Mucosa of stomach (tissue), 1 donor: ENCODE data around the gene NEK9.
"Not testable (repeated sequence)": the region's sequence is repeated elsewhere in the genome, so short reads cannot be mapped to it uniquely, and the experiment has no call there.

Experiments
- H3K27me3 ChIP-seq: one replicate; pipeline ENCODE4 v1.7.0; 2013; ENCODE audit warnings: mild to moderate bottlenecking, low read length; ENCODE audit not compliant: control insufficient read depth, insufficient read depth
- H3K36me3 ChIP-seq: one replicate; pipeline ENCODE4 v1.7.0; 2013; ENCODE audit warnings: low read length; ENCODE audit not compliant: control insufficient read depth, insufficient read depth
- H3K4me1 ChIP-seq: one replicate; pipeline ENCODE4 v1.7.0; 2013; ENCODE audit warnings: mild to moderate bottlenecking, low read length; ENCODE audit not compliant: control insufficient read depth, insufficient read depth
- H3K4me3 ChIP-seq: one replicate; pipeline ENCODE4 v1.7.0; 2013; ENCODE audit warnings: low read length
- H3K9ac ChIP-seq: one replicate; pipeline ENCODE4 v1.7.0; 2013; ENCODE audit warnings: mild to moderate bottlenecking, low read length, moderate library complexity
- H3K9me3 ChIP-seq: one replicate; pipeline ENCODE4 v1.7.0; 2013; ENCODE audit warnings: mild to moderate bottlenecking, low read length, moderate library complexity; ENCODE audit not compliant: control insufficient read depth
- donor health status: Pancreatic carcinoma.

NEK9 gene

GRCh38 chr14:75141967-75142366 is 15.1 kb upstream of the NEK9 start:
- Histone ChIP-seq H3K9me3 (no peaks in the 10 kb centered on the region), H3K36me3 (no peaks in the 10 kb centered on the region), H3K4me1 (peaks cover 15% of the 10 kb centered on the region), H3K9ac (no peak overlapping the region), H3K4me3 (no peak overlapping the region), H3K27me3 (no peaks in the 10 kb centered on the region)

DNA sequence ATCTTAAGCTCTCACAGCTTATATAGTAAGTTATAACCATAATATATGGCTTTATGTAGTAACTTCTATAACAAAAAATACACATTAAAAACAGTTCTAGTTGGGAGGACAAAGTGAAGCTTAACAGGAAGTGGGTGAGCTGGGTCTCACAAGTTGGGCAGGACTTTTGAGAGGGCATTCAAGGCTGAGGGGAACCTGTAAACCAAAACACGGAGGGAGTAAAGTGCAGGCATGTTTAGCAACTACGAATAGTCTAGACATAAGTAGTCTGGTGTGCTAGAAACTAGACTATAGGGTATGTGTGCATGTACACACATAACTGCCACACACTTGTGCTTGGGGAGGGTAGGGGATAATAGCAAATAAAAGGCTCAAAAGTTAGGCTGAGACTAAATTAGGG is 14.2 kb upstream of the NEK9 start:
- Histone ChIP-seq H3K27me3 (no peaks in the 10 kb centered on the region), H3K4me1 (peaks cover 14% of the 10 kb centered on the region), H3K36me3 (no peaks in the 10 kb centered on the region), H3K4me3 (no peak overlapping the region), H3K9ac (no peak overlapping the region), H3K9me3 (no peaks in the 10 kb centered on the region)

- H3K36me3 ChIP-seq = no peaks in the 10 kb centered on the region
- peaks cover 14% of the 10 kb centered on the region for H3K4me1 ChIP-seq
- H3K4me3 ChIP-seq = no peak overlapping the region
- H3K9ac ChIP-seq = no peak overlapping the region
- H3K27me3 ChIP-seq = no peaks in the 10 kb centered on the region
- H3K9me3 ChIP-seq = no peaks in the 10 kb centered on the region
Measured at GRCh38 chr14:75140620-75141019, 13.8 kb upstream of the NEK9 start.

DNA sequence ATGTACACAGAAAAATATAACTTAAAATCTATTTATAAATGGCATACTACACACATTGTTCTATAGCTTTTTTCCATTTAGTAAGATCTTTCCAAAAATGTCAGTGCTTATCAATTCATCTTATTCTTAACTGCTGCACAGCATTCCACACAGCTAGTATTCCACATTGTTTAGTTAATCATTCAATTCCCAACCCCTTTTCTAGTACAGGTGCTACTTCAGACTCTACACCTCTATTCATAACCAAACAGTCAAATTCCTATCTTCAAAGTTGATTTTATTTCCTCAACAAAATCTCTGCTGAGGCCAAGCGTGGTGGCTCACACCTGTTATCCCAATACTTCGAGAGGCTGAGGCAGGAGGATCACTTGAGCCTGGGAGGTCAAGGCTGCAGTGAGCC is 12.3 kb upstream of the NEK9 start:
- Histone ChIP-seq H3K36me3 (no peaks in the 10 kb centered on the region), H3K9ac (no peak overlapping the region), H3K27me3 (no peaks in the 10 kb centered on the region), H3K4me3 (no peak overlapping the region), H3K9me3 (no peaks in the 10 kb centered on the region), H3K4me1 (peaks cover 23% of the 10 kb centered on the region)

- Histone ChIP-seq H3K4me1 (peaks cover 27% of the 10 kb centered on the region), H3K27me3 (no peaks in the 10 kb centered on the region), H3K9ac (no peak overlapping the region), H3K9me3 (no peaks in the 10 kb centered on the region), H3K4me3 (no peak overlapping the region), H3K36me3 (no peaks in the 10 kb centered on the region)
Measured at GRCh38 chr14:75138492-75138891, 11.6 kb upstream of the NEK9 start.

DNA sequence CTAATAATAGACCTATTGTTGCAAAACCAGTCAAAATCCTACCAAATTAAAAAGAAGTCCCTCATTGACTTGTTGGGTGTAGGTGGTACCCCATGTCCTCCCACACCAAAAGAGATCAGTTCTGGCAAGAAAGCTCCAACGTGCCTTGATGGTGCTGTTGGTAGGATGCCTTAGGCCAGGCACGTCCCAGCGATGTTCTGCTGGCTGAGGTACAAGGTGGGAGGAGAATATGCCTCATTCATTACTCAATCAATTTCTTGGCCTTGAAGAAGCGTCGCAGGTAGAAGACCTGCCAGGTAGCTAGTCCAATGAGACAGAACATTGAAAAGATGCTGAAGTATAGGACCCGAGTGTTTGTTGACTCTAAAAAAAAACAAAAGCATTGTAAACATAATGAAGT is 7.8 kb upstream of the NEK9 start:
- Histone ChIP-seq H3K36me3 (no peaks in the 10 kb centered on the region), H3K27me3 (no peaks in the 10 kb centered on the region), H3K9ac (peak overlapping the region; percentile 25), H3K4me1 (peaks cover 27% of the 10 kb centered on the region), H3K4me3 (no peak overlapping the region), H3K9me3 (no peaks in the 10 kb centered on the region)

GRCh38 chr14:75133597-75133996 is 6.7 kb upstream of the NEK9 start:
- H3K4me3 ChIP-seq = no peak overlapping the region
- H3K36me3 ChIP-seq = no peaks in the 10 kb centered on the region
- H3K4me1 ChIP-seq = peaks cover 17% of the 10 kb centered on the region

DNA sequence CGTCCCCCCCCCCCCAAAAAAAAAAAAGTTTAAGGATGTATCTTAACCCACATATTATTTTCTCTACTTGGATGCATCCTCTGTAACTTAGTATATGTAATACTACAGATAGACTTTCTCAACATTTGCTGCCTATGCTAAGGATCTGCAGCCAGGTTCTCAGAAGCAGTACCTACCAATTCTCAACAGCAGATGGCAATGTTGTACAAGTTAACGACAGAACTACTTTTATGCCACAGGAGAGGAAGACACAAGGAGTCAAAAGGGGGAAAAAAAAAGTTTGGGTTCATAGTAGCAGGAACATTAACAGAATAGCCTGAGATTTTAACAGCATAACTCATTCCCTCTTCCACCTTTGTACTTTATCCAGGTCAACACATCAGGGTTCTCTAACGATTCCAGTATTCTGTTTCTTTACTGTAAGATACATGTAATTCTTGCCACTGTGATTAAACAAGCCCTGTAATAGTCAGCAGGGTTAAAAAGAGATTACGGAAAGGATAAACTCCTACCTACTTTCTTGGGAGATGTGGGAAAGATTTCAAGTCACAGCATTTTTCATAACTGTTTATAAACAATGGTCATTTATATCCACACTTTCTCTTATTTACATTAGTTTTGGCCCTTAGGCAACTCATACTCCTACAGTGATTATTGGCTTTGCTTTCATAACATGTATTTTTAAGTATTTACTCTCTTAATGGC is 5.7 kb upstream of the NEK9 start:
- Histone ChIP-seq H3K4me1 (peaks cover 16% of the 10 kb centered on the region), H3K9me3 (no peaks in the 10 kb centered on the region), H3K27me3 (no peaks in the 10 kb centered on the region), H3K9ac (no peak overlapping the region), H3K36me3 (no peaks in the 10 kb centered on the region), H3K4me3 (no peak overlapping the region)

More at GRCh38 chr14:75133597-75133996, 6.7 kb upstream of the NEK9 start:
- H3K9me3 ChIP-seq = no peaks in the 10 kb centered on the region
- no peak overlapping the region for H3K9ac ChIP-seq
- no peaks in the 10 kb centered on the region for H3K27me3 ChIP-seq

DNA sequence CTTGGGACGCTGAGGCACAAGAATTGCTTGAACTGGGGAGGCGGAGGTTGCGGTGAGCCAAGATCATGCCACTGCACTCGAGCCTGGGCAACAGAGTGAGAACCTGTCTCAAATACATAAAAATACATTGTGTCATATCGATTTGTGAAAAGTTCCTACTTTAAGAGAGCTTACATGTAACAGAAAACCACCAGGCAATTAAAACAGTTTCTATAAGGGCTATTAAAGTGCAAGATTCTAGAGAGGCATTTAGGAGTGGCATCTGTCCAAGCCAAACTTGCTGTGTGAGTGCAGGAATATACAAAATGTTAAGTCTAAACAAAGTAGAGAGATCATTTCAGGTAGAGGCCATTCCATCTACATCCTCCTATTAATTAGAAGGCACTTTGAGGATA is 1.7 kb upstream of the NEK9 start:
- Histone ChIP-seq H3K9ac (no peak overlapping the region), H3K27me3 (no peaks in the 10 kb centered on the region), H3K36me3 (no peaks in the 10 kb centered on the region), H3K4me1 (peaks cover 10% of the 10 kb centered on the region), H3K9me3 (no peaks in the 10 kb centered on the region), H3K4me3 (no peak overlapping the region)

- Histone ChIP-seq H3K9me3 (no peaks in the 10 kb centered on the region), H3K4me1 (peaks cover 10% of the 10 kb centered on the region), H3K9ac (peak overlapping the region; percentile 62), H3K4me3 (no peak overlapping the region), H3K27me3 (no peaks in the 10 kb centered on the region), H3K36me3 (no peaks in the 10 kb centered on the region)
Measured at GRCh38 chr14:75127903-75128595, 1.2 kb upstream of the NEK9 start.

DNA sequence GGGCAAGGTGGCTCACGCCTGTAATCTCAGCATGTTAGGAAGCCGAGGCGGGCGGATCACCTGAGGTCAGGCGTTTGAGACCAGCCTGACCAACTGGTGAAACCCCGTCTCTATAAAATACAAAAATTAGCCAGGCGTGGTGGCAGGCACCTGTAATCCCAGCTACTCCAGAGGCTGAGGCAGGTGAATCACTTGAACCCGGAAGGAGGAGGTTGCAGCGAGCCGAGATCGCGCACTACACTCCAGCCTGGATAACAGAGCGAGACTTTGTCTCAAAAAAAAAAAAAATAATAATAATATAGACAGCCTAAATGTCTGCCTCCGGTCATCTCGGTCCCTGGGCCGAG is 599 bp upstream of the NEK9 start:
- H3K9ac ChIP-seq = peak overlapping the region; percentile 94
- not testable (repeated sequence) for H3K27me3 ChIP-seq, H3K36me3 ChIP-seq, H3K9me3 ChIP-seq
- H3K4me1 ChIP-seq = peaks cover 10% of the 10 kb centered on the region
- H3K4me3 ChIP-seq = peak overlapping the region; percentile 99

- Histone ChIP-seq H3K9me3 (no peaks in the 10 kb centered on the region), H3K27me3 (no peaks in the 10 kb centered on the region), H3K4me1 (peaks cover 10% of the 10 kb centered on the region), H3K4me3 (peak overlapping the region; percentile 99), H3K36me3 (no peaks in the 10 kb centered on the region), H3K9ac (peak overlapping the region; percentile 94)
Measured at GRCh38 chr14:75126121-75126544, 715 bp downstream of the NEK9 start.
